Psoas muscle (tissue), 8 donors: Measurements from ENCODE around the gene NDUFAF4. TPM values are rescaled to one million over a fixed set of nuclear protein-coding genes. Genes with fewer than 3 reads are reported as not detected.

Source experiments
- ATAC-seq, 4 donors: fragments of 200-7000 bp; cut with Tn5 transposase; one replicate each; pipeline ENCODE4 v1.9.1; 2020; ENCODE audit warnings: moderate library complexity in 3 of 4, mild to moderate bottlenecking in 2 of 4
- DNase-seq, 2 donors: peaks; one replicate each; pipeline ENCODE4 v3.0.0-alpha.2; 2020
- H3K27ac ChIP-seq: fragments of 200-600 bp; one replicate; pipeline ENCODE4 v1.8.0; 2022
- H3K27me3 ChIP-seq, 3 donors: fragments of 200-600 bp in 1 of 3; one replicate each; pipeline versions ENCODE4 v1.6.1 to v1.8.0; 2013 to 2022; ENCODE audit warnings: low read length in 2 of 3, mild to moderate bottlenecking in 2 of 3, moderate library complexity in 1 of 3; ENCODE audit not compliant: insufficient read depth in 3 of 3
- H3K36me3 ChIP-seq, 2 donors: fragments of 200-600 bp in 1 of 2; one replicate each; pipeline versions ENCODE4 v1.6.1 to v1.8.0; 2013 to 2022; ENCODE audit warnings: low read depth in 1 of 2, mild to moderate bottlenecking in 1 of 2, moderate library complexity in 1 of 2; ENCODE audit not compliant: insufficient read depth in 1 of 2
- H3K4me1 ChIP-seq: fragments of 200-600 bp; one replicate; pipeline ENCODE4 v1.8.0; 2022
- H3K4me3 ChIP-seq: fragments of 200-600 bp; one replicate; pipeline ENCODE4 v1.8.0; 2022; ENCODE audit warnings: mild to moderate bottlenecking
- H3K9me3 ChIP-seq: fragments of 200-600 bp; one replicate; pipeline ENCODE4 v1.8.0; 2022
- WGBS, 3 donors: extraction: QIAGEN DNeasy Blood & Tissue Kit; methylation state at CpG; one replicate each; pipeline versions ENCODE4 v1.1.6 to v1.1.7; 2013; 5-methylcytosine and 5-hydroxymethylcytosine counted together
- intact Hi-C, 2 donors: fragments of 100-400 bp; cut with DNase I; formaldehyde crosslinking; loops; one replicate each; pipeline versions ENCODE4 v1.11.0 to v1.14.2; 2022
- long read RNA-seq, 2 donors: library from polyadenylated mRNA; unstranded; transcript quantifications; one replicate each; pipeline ENCODE4 v2.0.0, GENCODE V29; 2021
- polyA plus RNA-seq, 3 donors: library from polyadenylated mRNA; stranded (reverse); fragments of 200-250 nt; gene quantifications; one replicate each; pipeline ENCODE4 v1.2.3, GENCODE V29; 2013
- total RNA-seq, 4 donors: library from RNA; stranded (reverse); fragmentation: NEBNext Ultra II Directional in 2 of 4; extraction: Animal tissue kit (Norgen Biotek cat#: 25700) in 2 of 4; gene quantifications; one replicate each; pipeline versions ENCODE4 v1.2.1 to v1.2.4, GENCODE V29; 2021 to 2023
- TF ChIP-seq, protein P1 (sequence below): fragments of 200-600 bp; IDR thresholded peaks from one replicate; pipeline ENCODE4 v1.8.0; 2022; ENCODE audit warnings: antibody characterized with exemption
- donor health status: healthy with polysubstance abuse.
- donor health status: DM: no; HTN: no; CAD: no; lungs with moderate emphysema.
- donor health status: Bipolar disorder and iron deficiency.
- donor health status: healthy.
- donor health status: DM: yes; HTN: yes; CAD: no.
- donor health status: DM: no; HTN: no; CAD: no.
- donor health status: DM: no; HTN: no; CAD: no.
- donor health status: DM: yes; HTN: yes; CAD: no.

The NDUFAF4 gene
- total RNA-seq (100 to 1,000 TPM in 1 of 4 donors, 10 to 100 TPM in 3; 61.3 to 113 (median 79.7) TPM), polyA plus RNA-seq (100 to 1,000 TPM in 1 of 3 donors, 10 to 100 TPM in 2; 67.9 to 130 (median 75.7) TPM)
- long read RNA-seq, donor 1, transcript NDUFAF4-201 (3 exons, 2,399 nt) = major isoform, 29 of 33 reads
- long read RNA-seq, donor 1, partial matches to known transcripts = 0 of 33 reads
- long read RNA-seq, donor 1, other reads (novel, unspliced or antisense) = 3 of 33 reads
- long read RNA-seq, donor 2, transcript NDUFAF4-201 (3 exons, 2,399 nt) = major isoform, 37 of 39 reads
- long read RNA-seq, donor 2, partial matches to known transcripts = 1 of 39 reads
- long read RNA-seq, donor 2, other reads (novel, unspliced or antisense) = 1 of 39 reads

DNA sequence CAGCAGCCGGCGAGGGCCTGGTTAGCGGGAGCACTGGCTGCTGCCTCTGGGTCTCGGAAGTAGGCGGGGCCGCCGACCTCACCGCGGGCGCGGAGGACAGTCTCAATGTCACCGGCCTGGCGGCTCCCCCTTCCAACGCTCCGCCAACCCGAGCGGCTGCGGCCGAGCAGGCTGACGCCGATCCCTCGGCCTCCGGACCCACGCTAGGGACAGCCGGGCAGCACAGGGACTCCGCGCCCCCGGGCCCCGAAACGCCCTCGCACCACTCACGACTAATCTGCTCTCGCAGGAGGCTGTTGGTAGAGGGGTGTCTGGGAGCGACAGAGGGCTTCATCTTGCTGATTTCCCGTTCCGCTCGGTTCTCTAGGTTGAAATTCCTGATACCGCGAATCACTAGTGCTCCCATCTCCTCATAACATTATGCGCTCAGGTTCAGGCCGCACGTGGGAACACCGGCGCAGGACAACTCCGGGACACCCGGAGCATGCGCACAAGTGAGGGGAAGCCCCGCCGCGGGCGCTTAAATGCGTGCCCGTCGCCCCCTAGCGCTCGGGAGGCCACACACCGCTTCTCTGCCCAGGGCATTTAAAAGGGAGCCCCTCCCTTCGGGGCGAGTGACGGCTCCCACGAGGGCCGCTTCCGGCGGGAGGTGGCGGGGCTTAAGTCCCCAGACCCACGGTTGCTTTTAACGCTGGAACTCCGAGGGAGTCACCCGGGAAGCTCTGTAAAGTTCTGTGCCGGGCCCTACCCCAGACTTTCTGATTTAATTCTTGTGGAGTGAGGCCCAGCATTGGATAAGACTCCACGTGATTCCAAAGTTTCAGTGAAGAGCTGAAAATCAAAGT, at the start of gene NDUFAF4:
TSS of gene NDUFAF4 (minus strand) at position 496 of the 845 bp plus-strand sequence. CDS start at position 406, 90 bp downstream.
- Histone ChIP-seq H3K9me3 (no peaks in the 10 kb centered on the region), H3K27me3 (no peaks in the 10 kb centered on the region), H3K36me3 (peaks cover 9 to 40% of the 10 kb centered on the region in 2 donors), H3K27ac (peak within 1 kb of the TSS; percentile 94), H3K4me3 (peak within 1 kb of the TSS; percentile 97), H3K4me1 (peaks cover 31% of the 10 kb centered on the region)
- WGBS, 3 donors = 0 to 1% (median 0%) methylated on average over 70 to 71 of the region's 71 CpGs
- peak; percentile 98 to 99 (median 99) for ATAC-seq
- peak; percentile 98 for DNase-seq
- TF ChIP-seq, protein P1, sequence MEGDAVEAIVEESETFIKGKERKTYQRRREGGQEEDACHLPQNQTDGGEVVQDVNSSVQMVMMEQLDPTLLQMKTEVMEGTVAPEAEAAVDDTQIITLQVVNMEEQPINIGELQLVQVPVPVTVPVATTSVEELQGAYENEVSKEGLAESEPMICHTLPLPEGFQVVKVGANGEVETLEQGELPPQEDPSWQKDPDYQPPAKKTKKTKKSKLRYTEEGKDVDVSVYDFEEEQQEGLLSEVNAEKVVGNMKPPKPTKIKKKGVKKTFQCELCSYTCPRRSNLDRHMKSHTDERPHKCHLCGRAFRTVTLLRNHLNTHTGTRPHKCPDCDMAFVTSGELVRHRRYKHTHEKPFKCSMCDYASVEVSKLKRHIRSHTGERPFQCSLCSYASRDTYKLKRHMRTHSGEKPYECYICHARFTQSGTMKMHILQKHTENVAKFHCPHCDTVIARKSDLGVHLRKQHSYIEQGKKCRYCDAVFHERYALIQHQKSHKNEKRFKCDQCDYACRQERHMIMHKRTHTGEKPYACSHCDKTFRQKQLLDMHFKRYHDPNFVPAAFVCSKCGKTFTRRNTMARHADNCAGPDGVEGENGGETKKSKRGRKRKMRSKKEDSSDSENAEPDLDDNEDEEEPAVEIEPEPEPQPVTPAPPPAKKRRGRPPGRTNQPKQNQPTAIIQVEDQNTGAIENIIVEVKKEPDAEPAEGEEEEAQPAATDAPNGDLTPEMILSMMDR = peak; percentile 91
- intact Hi-C loops = loop anchor here (5.0 to 10.0 kb wide), 7 partner anchors 155 to 497 kb away; partner anchors contain the start of genes MMS22L (in 1 of the 2) and UFL1 (in 1 of the 2)

DNA sequence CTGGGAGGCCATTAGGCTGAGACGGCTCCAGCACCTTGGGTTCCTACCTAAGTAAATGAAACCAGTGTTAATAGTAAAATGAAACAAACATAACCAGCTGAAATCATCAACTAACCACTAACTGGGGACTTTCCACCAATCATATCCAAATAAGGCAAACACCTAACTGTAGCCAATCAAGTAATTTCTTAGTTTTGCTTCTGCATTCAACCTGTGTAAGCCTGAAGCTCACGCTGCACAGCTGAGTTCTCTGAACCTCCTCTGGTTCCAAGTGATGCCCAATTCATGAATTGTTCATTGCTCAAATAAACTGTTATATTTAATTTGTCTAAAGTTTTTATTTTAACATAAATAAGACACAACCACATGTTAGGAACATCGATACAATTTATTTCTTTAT, 49.4 kb upstream of the NDUFAF4 start:
- Histone ChIP-seq H3K9me3 (no peaks in the 10 kb centered on the region), H3K36me3 (no peaks in the 10 kb centered on the region), H3K4me3 (no peak overlapping the region), H3K27ac (no peak overlapping the region), H3K27me3 (peaks cover 0 to under 1% (median 0%) of the 10 kb centered on the region in 3 donors), H3K4me1 (no peaks in the 10 kb centered on the region)
- WGBS, 3 donors = 85 to 88% (median 86%) methylated on average over 3 of the region's 3 CpGs
- intact Hi-C loops = no loop called here
- ATAC-seq (no peak), DNase-seq (no peak)
- TF ChIP-seq, protein P1 = no peak

DNA sequence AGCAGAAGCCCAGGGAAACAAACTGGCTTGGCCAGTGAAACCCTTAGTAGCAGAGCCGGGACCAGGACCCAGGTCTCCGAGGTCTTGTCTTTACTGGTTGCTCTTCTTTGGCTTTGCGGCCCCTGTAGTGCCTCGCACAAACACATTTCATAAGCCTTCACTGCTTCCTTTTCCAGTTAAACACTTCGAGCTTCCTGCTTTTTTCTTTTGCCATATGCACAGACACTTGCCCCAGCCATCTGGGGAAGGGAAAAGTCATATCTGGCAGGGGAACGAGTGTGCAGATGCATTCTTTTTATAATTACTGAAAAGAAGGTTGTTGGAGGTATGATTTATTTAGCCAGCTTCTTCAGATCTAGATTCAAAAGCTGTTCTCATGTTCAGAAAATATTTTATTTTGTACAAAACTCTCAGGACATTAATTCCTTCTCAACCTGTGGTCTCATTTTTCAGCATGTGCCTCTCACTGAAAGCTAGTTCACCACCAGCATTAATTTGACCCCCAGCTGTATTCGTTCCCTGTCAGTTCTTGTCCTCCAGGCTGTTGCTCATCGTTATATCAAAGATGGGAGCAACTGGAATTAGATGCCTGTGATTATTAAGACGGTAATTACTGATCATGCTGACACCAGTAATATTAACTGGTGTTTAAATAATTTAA, 46.0 kb upstream of the NDUFAF4 start:
- no peak for ATAC-seq
- Histone ChIP-seq H3K9me3 (no peaks in the 10 kb centered on the region), H3K27ac (no peak overlapping the region), H3K4me3 (no peak overlapping the region), H3K4me1 (no peaks in the 10 kb centered on the region), H3K27me3 (peaks cover 0 to 1% (median 0%) of the 10 kb centered on the region in 3 donors), H3K36me3 (no peaks in the 10 kb centered on the region)
- TF ChIP-seq, protein P1 = no peak
- 47 to 61% (median 59%) methylated on average over 9 of the region's 9 CpGs for WGBS, 3 donors
- no peak for DNase-seq
- intact Hi-C loops = no loop called here

DNA sequence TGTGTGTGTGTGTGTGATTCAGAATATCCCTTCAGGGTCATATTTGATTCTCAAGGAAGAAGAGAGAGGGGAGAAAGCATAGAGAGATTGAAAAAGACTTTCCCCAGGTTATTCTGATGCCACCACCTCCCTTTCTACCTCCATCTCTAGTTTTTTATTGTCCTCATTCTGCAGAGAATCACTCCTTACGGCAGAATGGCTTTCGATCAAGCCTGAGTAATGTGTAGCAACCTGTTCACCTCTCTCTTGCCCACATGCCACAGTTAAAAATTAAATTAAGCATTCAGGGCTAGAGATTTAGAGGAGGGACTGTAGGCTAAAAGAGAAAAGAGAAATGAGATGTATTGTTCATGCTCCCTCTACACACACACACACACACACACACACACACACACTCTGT, 45.0 kb upstream of the NDUFAF4 start:
- no peak for ATAC-seq

More for the DNA sequence above, 45.0 kb upstream of the NDUFAF4 start:
- Histone ChIP-seq H3K9me3 (no peaks in the 10 kb centered on the region), H3K4me3 (no peak overlapping the region), H3K27ac (no peak overlapping the region), H3K27me3 (peaks cover 0 to 1% (median 0%) of the 10 kb centered on the region in 3 donors), H3K4me1 (no peaks in the 10 kb centered on the region), H3K36me3 (no peaks in the 10 kb centered on the region)
- DNase-seq = no peak
- TF ChIP-seq, protein P1 = no peak
- 78 to 86% (median 80%) methylated on average over 2 of the region's 2 CpGs for WGBS, 3 donors
- intact Hi-C loops = no loop called here
